Sigmoid colon (tissue), 4 donors: Measurements from ENCODE around the gene METRN.

Experiments
- CTCF ChIP-seq, 4 experiments: fragments of 450-650 bp in 3 of 4; fragments of 200-600 bp in 1 of 4; IDR thresholded peaks; one replicate each; pipeline ENCODE4 v1.5.1; 2016 to 2019; ENCODE audit warnings: antibody characterized with exemption in 4 of 4, mild to moderate bottlenecking in 3 of 4, moderate library complexity in 2 of 4
- POLR2A ChIP-seq, 2 donors: fragments of 450-650 bp; IDR thresholded peaks; one replicate each; pipeline ENCODE4 v1.6.1; 2016; ENCODE audit warnings: antibody characterized with exemption in 2 of 2, mild to moderate bottlenecking in 2 of 2, moderate library complexity in 2 of 2
- POLR2AphosphoS5 ChIP-seq, 4 donors: sonication (generic); formaldehyde crosslinking; IDR thresholded peaks; one replicate each; pipeline ENCODE4 v1.6.1; 2017; ENCODE audit warnings: antibody characterized with exemption in 4 of 4

DNA sequence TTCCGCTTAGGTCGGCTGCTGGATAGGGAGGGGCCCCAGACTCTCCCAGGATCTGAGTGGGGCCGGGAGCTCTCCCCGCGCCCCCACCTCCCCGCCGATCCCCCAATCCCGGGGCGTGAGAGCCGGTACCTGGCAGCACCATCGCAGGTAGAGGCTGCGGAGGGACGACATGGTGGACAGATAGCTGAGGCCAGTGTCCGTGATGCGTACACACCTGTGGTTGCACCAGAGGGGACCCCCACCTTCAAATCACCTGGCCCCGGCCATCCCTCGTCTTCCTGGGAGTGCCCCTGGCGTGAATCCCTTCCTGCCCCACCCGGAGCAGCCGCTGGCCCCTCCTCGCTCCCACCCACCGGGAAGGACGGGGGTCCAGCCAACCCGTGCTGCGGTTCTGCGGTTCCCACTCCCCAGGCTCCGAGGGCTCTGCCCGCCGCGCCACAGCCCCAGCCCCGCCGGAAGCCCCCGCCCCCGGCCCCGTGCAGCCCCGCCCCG, 20.0 kb upstream of the METRN start:
- TF ChIP-seq CTCF (IDR thresholded peaks at IDR 0.05) (no peak), POLR2A (IDR thresholded peaks at IDR 0.05) (no peak), POLR2AphosphoS5 (IDR thresholded peaks at IDR 0.05) (no peak)
